ENCODE measurements around the gene CPNE6. TPM values are rescaled to one million over a fixed set of nuclear protein-coding genes. Genes with fewer than 3 reads are reported as not detected.
"Not testable (repeated sequence)": the region's sequence is repeated elsewhere in the genome, so short reads cannot be mapped to it uniquely, and the experiment has no call there.

The CPNE6 gene
- total and polyA plus RNA-seq, 4 donors = 0.05 to 0.17 TPM; not detected in 2

GRCh38 chr14:24042746-24043145, 28.6 kb upstream of the CPNE6 start:
- no peak for TF ChIP-seq FOXA2 (IDR thresholded peaks at IDR 0.05)
- TF ChIP-seq REST (IDR thresholded peaks at IDR 0.05) = no peak
- no peak for TF ChIP-seq YY1 (IDR thresholded peaks at IDR 0.05)
- no peak for TF ChIP-seq ZBTB33 (IDR thresholded peaks at IDR 0.05)
- no peak for TF ChIP-seq RAD21 (IDR thresholded peaks at IDR 0.05)
- TF ChIP-seq EGR1 (IDR thresholded peaks at IDR 0.05; ENCODE audit: low read depth in 2 of 2) = no peak
- 64% methylated on average over 5 of the region's 5 CpGs for WGBS
- no peak for DNase-seq (ENCODE audit: low spot score)
- Histone ChIP-seq H3K36me3 (ENCODE audit: control insufficient read depth in 4 of 4, insufficient read depth in 3 of 4, low read depth in 1 of 4, low read length in 3 of 4) (no peaks in the 10 kb centered on the region), H3K9ac (ENCODE audit: low read depth in 1 of 2, low read length in 2 of 2) (no peak overlapping the region), H3K27ac (ENCODE audit: low read depth in 1 of 2, low read length in 2 of 2) (no peak overlapping the region), H3K27me3 (ENCODE audit: control insufficient read depth in 4 of 4, insufficient read depth in 4 of 4, low read length in 3 of 4) (no peaks in the 10 kb centered on the region), H3K9me3 (ENCODE audit: control insufficient read depth in 4 of 4, low read length in 3 of 4) (no peaks in the 10 kb centered on the region), H3K4me3 (ENCODE audit: low read depth in 1 of 3, low read length in 3 of 3) (no peak overlapping the region), H3K4me1 (ENCODE audit: control insufficient read depth in 4 of 4, insufficient read depth in 4 of 4, low read length in 3 of 4) (peaks cover 0 to under 1% (median 0%) of the 10 kb centered on the region in 4 donors)

GRCh38 chr14:24049002-24049401, 22.4 kb upstream of the CPNE6 start:
- H3K4me1 ChIP-seq (ENCODE audit: control insufficient read depth in 4 of 4, insufficient read depth in 4 of 4, low read length in 3 of 4) = peaks cover 7 to 18% (median 10%) of the 10 kb centered on the region in 4 donors
- H3K9ac ChIP-seq (ENCODE audit: low read depth in 1 of 2, low read length in 2 of 2); H3K27ac ChIP-seq (ENCODE audit: low read depth in 1 of 2, low read length in 2 of 2); H3K27me3 ChIP-seq (ENCODE audit: control insufficient read depth in 4 of 4, insufficient read depth in 4 of 4, low read length in 3 of 4); H3K4me3 ChIP-seq (ENCODE audit: low read depth in 1 of 3, low read length in 3 of 3); H3K9me3 ChIP-seq (ENCODE audit: control insufficient read depth in 4 of 4, low read length in 3 of 4); H3K36me3 ChIP-seq (ENCODE audit: control insufficient read depth in 4 of 4, insufficient read depth in 3 of 4, low read depth in 1 of 4, low read length in 3 of 4); DNase-seq (ENCODE audit: low spot score): not testable (repeated sequence)
- WGBS = 78% methylated on average over 2 of the region's 2 CpGs

- not testable (repeated sequence) for H3K27me3 ChIP-seq (ENCODE audit: control insufficient read depth in 4 of 4, insufficient read depth in 4 of 4, low read length in 3 of 4); H3K9me3 ChIP-seq (ENCODE audit: control insufficient read depth in 4 of 4, low read length in 3 of 4); H3K4me3 ChIP-seq (ENCODE audit: low read depth in 1 of 3, low read length in 3 of 3); H3K36me3 ChIP-seq (ENCODE audit: control insufficient read depth in 4 of 4, insufficient read depth in 3 of 4, low read depth in 1 of 4, low read length in 3 of 4); H3K27ac ChIP-seq (ENCODE audit: low read depth in 1 of 2, low read length in 2 of 2); H3K9ac ChIP-seq (ENCODE audit: low read depth in 1 of 2, low read length in 2 of 2); DNase-seq (ENCODE audit: low spot score)
- peaks cover 7 to 18% (median 10%) of the 10 kb centered on the region in 4 donors for H3K4me1 ChIP-seq (ENCODE audit: control insufficient read depth in 4 of 4, insufficient read depth in 4 of 4, low read length in 3 of 4)
- WGBS = 87% methylated on average over 8 of the region's 8 CpGs
Measured at GRCh38 chr14:24050753-24051152, 20.6 kb upstream of the CPNE6 start.

GRCh38 chr14:24051176-24051788, 20.1 kb upstream of the CPNE6 start:
- Histone ChIP-seq H3K4me3 (ENCODE audit: low read depth in 1 of 3, low read length in 3 of 3) (peak overlapping the region; percentile 63 to 66 (median 63)), H3K9ac (ENCODE audit: low read depth in 1 of 2, low read length in 2 of 2) (peak overlapping the region; percentile 48 to 77), H3K4me1 (ENCODE audit: control insufficient read depth in 4 of 4, insufficient read depth in 4 of 4, low read length in 3 of 4) (peaks cover 7 to 18% (median 10%) of the 10 kb centered on the region in 4 donors), H3K27me3 (ENCODE audit: control insufficient read depth in 4 of 4, insufficient read depth in 4 of 4, low read length in 3 of 4) (no peaks in the 10 kb centered on the region), H3K9me3 (ENCODE audit: control insufficient read depth in 4 of 4, low read length in 3 of 4) (no peaks in the 10 kb centered on the region), H3K27ac (ENCODE audit: low read depth in 1 of 2, low read length in 2 of 2) (no peak overlapping the region), H3K36me3 (ENCODE audit: control insufficient read depth in 4 of 4, insufficient read depth in 3 of 4, low read depth in 1 of 4, low read length in 3 of 4) (no peaks in the 10 kb centered on the region)
- WGBS = 44% methylated on average over 20 of the region's 20 CpGs
- no peak for DNase-seq (ENCODE audit: low spot score)
- TF ChIP-seq REST (IDR thresholded peaks at IDR 0.05) (no peak), RAD21 (IDR thresholded peaks at IDR 0.05) (no peak), HNF4G (IDR thresholded peaks at IDR 0.05) (no peak), SP1 (IDR thresholded peaks at IDR 0.05) (no peak), FOXA1 (IDR thresholded peaks at IDR 0.05) (no peak), CTCF (IDR thresholded peaks at IDR 0.05; ENCODE audit: low read depth, low read length, missing input control) (no peak), FOXA2 (IDR thresholded peaks at IDR 0.05) (no peak), RXRA (IDR thresholded peaks at IDR 0.05) (no peak), HNF4A (conservative IDR thresholded peaks at IDR 0.05) (no peak)
